Ureter (tissue), 1 donor: ENCODE data around the gene MOCS3. TPM values are rescaled to one million over a fixed set of nuclear protein-coding genes. Genes with fewer than 3 reads are reported as not detected.
A peak's percentile ranks its signal among the peaks of the same experiment; 100 is the strongest.

Source experiments
- DNase-seq: peaks from one replicate; pipeline ENCODE4 v3.0.0-alpha.2; 2020; ENCODE audit warnings: low spot score
- total RNA-seq: library from RNA; stranded (reverse); gene quantifications from one replicate; pipeline ENCODE4 v1.2.4, GENCODE V29; 2023
- donor health status: DM: yes; HTN: yes; CAD: no.

MOCS3 gene
- total RNA-seq, 1 donor from 2014 or later, result 6.5 TPM

DNA sequence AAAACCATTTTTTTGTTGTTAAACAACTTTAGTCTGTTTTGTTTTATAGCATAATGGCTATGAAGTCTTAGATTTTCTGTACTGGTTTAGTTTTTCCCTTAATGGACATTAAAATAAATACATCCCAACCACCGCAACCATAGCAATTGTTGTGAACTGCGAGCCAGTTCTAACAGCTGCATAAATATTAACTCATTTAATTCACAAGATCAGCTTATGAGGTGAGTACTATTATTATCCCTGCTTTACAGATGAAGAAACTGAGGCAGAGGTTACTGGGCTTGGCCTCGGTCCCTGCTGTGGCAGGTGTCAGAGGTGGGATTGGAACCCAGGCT is 23.1 kb downstream of the MOCS3 start:
- DNase-seq, result no peak

DNA sequence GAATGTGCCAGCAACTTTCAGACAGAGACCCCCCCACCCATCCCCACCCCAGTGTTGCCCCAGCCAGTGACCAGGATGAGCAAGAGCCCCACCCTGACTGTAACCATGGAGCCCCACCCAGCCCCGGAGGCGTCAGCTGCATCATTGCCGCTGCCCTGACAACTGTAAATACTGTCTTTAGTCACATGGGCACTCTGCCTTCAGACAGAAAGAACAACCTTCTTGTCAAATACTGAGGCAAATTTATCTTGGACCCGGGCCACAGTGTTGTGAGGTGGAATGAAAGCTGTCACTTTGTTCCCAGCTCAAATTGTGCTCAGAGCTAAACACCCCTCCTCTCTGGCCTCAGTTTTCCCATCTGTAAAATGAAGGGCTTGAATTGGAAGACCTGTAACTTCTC is 23.7 kb downstream of the MOCS3 start:
- no peak for DNase-seq

DNA sequence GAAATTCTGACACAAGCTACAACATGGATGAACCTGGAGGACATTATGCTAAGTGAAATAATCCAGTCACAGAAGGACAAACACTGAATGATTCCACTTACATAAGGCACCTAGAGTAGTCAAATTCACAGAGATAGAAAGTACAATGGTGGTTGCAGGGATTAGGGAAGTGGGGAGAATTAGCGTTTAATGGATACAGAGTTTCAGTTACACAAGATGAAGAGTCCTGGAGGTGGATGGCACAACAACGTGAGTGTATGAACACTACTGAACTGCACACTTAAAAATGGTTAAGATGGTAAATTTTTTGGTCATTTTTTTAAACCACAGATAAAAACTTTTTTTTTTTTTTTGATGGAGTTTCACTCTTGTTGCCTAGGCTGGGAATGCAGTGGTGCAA is 24.7 kb downstream of the MOCS3 start:
- no peak for DNase-seq

DNA sequence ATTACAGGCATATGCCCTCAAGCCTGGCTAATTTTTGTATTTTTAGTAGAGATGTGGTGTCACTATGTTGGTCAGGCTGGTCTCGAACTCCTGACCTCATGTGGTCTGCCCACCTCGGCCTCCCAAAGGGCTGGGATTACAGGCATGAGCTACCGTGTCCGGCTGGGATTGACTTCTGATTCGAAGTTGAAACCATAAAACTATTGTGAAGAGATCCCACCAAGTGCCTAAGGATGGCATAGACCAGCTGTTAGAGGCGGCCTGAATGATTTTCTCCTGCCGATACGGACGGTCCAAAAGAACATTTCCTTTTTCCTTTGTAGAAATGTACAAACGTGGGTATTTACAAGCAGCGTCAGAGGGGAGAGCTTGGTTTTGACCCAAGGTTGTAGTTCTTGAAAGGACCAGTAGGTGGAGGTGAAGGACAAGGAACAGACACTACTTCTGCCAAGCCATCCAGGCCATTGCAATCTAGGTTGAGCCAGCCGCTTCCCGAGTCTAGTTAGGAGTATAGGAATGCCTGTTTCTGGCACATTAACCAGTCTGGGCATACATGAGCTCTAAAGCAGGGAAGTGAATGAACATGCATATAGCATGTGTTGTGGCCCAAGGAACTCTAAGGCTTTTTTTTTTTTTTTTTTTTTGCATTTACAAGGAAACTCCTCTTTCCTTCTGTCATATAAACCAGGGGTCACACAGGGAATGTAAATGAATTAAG is 29.0 kb downstream of the MOCS3 start:
- DNase-seq, result peak; percentile 86

DNA sequence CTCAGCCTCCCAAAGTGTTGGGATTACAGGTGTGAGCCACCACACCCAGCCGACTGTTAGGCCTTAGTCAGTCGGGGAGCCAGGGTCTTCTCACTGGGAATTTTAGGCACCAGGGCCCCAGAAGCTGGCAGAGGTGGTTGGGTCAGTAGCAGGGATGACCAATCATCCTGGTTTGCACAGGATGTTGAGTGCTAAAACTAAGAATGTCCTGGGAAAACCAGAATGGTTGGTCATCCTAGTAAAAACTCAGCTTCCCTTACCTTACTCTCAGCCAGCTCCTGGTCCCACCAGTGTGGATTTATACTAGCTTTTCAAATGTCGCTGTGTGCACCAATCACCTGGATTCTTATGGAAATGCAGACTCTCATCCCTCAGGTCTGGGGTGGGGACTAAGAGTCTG is 32.5 kb downstream of the MOCS3 start:
- no peak for DNase-seq

DNA sequence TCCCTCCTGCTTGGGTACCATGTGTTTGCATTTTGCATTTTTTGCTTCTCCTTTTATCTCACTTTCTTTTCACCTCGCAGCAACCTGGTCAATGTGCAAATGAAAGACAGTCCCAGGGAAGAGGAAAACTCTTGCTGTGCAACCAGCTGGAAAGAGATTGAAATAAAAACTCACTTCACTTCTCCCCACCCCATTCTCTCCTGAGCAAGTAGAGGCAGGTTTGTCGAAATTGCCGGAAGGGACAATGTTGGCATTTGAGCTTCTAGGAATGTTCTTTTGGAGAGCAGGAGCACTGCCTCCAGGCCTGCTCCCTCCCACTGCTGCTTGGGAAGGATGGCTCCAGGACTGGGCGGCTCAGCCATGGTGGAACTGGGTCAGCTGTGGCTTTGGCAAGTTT is 33.7 kb downstream of the MOCS3 start:
- peak; percentile 51 for DNase-seq

DNA sequence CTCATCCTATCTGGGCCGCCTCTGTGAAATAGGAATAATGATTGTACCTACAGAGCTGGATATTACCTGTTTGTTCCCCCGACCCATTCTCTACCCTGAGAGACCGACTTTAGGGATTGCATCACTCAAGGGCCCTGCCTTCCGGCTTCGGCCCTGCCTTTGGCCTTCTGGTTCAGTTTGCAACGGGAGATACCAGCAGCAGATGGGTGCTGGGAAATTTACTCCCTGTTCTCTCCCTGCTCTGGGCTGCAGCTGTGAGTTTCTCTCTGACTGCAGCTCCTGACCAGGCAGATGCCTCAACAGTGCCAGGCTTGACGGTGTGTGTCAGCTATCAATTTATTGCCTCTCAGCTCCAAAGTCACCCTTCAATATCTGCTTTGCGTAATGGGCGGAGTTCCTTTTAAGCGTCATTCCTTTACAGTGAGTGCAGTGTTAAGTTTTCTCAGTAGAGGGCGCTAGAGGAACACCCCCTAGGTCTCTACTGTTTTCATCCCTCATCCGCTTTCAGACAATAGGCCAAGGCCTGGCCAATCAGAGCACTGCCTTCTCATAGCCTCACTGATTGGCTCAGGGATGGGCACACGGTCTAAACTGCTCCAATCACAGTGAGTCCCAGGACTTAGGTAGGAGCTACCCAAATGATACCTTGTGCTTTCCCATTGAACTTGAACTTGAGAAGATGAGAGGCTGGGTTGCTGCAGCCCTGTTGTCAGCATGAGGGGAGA is 34.3 kb downstream of the MOCS3 start:
- no peak for DNase-seq

DNA sequence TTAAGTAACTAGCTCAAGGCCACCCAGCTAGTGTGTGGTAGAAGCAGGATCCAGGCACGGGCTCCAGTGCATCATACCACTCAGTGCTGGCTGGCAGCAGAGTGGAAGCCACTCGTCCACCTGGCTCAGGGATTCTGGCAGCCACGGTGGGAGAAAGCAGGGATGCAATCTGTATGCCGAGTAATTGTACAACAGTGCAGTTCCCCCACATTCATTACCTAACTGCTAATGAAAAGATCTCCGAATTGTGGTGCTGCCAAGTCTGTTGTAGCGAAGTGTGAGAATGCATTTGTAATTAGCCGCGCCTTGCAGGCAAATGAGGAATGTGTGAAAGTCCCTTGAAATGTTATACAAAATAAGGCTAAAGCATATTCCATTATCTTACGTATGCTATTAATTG is 35.3 kb downstream of the MOCS3 start:
- no peak for DNase-seq

DNA sequence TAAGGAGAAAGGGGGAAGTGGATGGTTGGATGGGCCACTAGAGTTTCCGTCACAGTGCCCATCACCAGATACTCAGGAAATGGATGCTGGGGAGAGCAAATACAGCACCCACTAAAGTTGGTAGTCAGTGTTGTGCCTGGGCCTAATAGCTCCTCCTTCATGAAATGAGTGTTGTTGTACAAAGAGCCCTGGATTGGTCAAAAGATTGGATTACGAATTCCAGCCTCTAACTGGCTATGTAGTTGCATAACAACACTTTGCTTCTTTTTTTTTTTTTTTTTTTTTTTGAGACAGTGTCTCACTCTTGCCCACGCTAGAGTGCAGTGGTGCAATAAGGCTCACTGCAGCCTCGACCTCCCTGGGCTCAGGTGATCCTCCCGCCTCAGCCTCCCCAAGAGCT is 36.9 kb downstream of the MOCS3 start:
- DNase-seq, result no peak

DNA sequence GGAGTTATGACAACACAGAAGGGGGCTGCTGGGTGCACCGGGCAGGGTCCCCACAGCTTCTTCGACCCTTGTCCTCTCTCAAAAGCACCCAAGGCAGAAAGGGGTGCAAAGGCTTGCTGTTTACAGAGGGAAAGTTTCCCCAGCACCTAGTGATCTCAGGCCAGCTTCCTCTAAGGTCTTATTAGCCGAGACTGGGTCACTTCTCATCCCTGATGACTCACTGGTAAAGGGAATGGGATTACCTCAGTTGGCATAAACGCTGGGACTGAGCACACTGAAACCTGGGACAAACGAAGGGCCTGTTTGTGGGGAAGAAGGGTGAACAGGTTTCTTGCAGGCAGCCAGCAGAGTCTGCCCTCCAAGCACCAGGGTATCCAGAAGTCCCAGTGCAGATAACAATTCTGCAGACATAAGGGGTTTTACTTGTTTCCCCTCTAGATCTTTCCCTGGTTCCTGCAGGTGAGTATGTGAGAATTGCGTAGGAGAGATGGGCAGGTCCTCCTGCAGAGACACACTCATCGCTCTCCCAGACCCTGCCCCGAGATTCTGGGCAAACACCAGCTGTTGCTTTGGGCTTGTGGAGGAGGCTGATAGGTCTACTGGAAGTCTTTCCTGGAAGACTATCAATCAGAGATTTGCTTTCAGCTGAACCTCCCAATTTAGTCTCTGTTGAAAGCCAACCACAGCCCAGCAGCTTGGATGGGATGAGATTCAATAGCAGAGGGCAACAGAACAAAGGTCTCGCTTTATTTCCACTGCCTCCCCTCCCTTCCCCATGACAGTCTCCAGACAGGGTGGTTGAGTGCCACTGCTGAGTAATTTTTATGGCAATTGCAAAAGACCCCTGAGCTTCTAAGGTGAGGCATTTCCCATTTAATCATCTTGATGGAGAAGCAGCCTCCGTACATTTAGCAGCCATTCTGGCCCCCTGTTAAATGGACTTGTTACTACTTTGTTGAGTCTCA is 38.6 kb downstream of the MOCS3 start:
- DNase-seq, result no peak

DNA sequence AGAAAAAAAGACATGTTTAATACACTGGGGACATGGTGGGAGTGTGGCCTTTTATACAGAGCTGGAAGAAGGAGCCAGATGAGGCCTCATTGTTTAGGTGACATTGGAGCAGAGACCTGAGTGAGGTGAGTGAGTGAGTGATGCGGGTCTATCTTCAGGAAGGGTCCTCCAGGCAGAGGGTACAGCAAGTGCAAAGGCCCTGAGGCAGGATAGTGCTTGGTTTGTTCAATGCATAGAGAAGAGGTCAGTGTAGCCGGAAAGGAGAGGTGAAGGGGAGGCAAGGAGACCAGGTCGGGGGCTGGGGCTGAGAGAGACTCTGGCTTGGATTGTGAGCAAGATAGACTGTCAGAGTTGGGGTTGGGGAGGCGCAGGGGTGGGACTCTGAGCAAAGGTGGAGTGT is 40.7 kb downstream of the MOCS3 start:
- DNase-seq, result no peak

DNA sequence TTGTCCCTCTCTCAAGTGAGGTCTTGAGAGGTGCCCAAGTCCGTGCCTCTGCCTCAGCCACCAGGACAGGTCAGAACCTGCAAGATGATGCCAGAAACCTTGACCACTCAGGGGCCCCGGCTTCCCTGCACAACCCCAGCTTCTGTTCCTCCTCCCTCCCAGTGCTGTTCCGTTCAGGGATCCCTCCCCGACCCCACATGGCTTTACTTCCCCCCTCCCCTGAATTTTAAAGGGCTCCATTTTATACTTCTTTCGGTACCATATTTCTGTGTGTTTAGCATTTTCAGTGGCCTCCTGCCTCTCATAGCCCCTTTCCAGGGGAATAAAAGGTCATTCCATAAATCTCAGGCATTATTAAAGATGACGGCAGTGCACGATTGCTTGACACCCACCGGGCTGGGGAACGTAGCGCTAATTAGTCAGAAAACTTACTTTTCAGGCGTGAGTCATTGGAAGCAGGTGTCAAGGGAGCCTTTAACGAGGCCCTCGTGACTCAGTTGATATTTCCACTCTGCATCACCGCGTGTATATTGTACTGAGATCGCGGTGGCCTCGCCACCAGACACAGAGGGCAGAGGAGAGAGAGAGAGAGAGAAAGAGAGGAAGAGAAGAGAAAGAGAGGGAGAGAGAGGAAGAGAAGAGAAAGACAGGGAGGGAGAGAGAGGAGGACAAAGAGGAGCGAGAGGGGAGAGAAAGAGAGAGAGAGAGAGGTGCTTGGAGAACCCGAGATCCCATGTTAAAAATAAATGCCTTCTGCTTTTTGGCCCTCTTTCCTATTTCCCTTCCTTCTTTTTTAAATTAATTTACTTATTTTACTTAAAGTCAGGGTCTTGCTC is 43.0 kb downstream of the MOCS3 start:
- DNase-seq, result no peak

DNA sequence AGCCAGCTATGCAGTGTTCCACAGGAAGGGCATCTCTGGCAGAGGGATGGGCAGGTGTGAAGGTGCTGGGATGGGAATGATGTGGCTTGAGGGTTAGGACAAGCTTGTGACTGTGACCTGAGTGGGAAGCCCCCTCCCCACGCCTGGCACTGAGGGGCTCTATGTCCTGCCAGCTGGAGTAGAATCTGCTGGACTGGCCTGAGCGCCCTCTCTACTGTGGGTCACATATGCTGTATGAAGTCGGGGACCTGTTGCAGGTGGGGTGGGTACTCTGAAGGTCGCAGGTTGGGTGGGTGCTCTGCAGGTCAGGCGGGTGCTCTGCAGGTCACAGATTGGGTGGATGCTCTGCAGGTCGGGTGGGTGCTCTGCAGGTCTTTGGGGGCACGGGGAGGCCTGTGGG is 44.0 kb downstream of the MOCS3 start:
- DNase-seq, result no peak

DNA sequence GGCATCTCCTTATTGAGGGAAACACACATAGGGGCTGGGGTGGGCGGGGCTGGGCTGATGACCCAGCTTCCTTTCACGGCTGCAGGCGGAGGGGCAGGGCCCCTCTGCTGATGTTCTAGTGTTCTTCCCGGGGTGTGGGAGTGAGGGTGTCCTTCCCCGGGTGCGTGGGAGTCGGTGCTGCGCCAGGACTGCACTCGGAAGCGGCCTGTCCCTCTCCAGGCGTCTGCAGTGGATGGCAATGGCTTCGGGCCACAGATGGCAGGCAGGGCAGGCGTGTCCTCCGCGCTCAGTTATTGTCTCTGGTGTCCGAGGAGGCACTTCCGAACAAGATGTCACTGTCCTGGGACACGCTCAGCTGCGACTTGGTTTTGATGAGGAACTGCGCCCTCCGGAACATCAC is 45.1 kb downstream of the MOCS3 start:
- no peak for DNase-seq

DNA sequence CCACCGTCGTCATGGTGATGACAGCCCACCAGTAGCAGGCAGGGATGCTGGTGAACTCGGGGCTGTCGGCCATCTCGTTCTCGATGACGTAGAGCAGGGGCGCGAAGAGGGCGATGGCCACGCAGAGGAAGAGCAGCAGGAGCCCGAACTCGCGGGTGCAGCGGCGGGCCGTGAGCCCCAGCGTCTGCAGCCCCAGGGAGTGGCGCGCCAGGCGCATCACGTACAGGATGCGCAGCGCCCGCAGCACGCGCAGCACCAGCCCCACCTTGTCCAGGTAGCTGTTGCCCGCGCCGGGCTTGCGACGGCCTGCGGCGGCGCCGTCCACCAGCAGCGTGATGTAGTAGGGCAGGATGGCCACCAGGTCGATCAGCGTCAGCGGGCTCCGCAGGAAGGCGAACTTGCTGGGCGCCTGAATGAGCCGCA is 45.7 kb downstream of the MOCS3 start:
- DNase-seq, result no peak

DNA sequence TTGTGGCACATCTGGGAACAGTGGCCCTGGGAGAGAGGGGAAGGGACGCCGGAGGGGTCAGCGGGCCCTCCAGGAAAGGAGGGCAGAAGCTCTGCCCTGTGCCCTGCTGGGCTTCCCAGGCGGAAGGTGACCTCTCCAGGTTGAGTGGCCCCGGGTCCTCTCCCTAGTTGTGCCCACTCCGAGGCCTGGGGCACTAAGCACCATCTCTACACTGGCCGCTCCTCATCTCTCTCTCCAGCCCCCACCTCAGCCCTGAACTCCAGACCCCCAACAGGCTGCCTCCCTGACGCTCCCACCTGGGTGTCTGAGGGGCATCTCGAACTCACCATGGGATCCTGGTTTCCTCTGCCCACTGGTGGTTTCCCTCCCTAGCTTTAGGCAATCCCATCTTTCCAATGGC is 46.2 kb downstream of the MOCS3 start:
- DNase-seq, result no peak

DNA sequence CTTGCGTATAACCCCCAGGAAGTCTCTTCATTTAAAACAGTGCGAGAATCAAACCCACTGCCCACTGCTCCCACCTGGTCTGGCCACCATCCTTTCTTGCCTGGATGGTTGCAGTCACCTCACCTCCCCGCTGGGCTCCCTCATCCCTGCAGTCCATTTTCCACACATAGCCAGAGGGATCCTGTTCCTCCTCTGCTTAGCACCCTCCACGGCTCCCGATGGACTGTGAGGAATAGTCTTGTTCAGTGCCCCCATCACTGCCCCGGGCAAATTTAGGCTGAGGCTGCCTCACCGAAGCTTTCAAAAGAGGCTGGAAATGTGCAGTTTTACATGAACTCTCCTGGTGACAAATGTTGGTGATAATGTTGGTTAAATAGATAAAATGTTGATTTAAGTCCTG is 46.6 kb downstream of the MOCS3 start:
- no peak for DNase-seq

DNA sequence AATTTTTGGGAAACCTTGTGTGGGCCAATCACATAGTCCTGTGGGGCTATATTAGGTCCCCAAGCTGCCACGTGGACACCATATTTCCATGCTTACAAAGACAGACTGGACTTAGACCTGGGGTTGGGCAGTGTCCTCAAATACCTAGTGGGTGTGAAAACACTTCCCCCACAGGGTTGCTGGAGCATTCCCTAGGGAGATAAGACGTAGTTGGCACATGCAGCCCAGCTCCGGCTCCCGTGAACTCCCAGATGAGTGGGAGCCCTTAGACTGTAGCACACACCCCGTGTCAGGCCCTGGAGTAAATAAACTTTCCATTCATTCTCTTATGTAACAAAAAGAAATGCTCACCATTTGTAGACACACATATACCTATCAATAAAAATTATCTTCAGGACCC is 50.1 kb downstream of the MOCS3 start:
- DNase-seq, result no peak

DNA sequence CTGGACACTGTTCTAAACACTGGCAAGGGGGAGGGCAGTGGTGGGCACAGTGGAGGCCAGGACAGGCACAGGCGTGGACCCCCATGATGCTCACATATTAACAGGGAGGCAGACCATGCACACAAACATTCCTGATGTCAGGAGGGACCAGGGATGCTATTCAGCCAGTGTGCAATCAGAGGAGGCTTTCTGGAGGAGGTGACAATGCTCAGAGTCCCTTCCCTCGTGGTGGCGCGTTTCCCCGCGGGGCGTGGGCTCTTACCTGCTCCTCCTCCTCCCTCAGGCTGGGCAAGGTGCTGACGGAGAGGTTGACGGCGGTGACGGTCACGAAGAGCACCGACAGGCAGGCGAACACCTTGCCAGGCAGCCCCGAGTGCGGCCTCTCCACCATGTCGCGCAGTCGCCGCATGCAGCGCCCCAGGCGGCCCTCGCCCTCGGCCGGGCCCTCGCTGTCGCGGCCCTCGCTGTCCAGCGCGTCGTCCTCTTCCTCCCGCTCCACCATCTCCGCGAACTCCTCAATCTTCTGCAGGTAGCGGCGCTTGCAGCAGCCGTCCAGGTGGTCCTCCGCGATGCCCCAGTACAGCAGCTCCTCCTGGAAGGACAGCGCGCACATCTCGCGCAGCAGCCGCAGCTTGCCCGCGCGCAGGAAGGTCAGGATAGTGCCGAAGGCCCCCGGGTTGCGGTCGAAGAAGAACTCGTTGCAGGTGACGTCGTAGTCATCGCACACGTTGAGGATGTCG is 50.9 kb downstream of the MOCS3 start:
- DNase-seq, result no peak

DNA sequence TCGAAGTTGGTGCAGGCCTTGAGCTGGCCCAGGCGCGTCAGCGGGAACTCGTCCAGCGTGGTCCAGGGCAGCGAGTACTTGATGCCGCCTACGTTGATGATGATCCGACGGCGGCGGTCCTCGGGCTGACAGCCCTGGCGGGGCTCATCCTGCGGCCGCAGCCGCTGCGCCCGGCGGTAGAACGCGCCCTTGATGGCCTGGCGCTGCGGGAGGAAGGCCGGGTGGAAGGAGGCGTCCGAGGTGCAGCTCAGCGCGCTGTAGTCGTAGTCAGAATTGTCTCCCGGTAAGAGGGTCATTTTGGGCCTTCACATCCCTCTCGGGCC is 51.4 kb downstream of the MOCS3 start:
- DNase-seq, result no peak

DNA sequence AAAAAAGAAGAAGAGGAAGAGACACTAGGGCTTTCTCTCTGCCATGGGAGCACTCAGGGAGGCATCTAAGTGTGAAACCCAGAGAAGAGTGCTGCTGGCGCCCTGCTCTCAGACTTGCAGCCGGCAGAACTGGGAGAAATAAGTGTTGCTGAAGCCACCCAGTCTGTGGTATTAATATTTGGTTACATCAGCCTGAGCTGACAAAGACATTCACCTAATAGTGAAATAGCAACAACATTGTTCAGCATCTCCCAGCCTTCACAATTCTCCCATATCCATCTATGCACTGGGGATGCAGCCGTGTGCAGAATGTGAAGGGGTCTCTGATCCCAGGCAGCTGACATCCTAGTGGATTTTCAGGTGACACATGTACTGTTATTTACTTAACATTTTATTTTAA is 52.3 kb downstream of the MOCS3 start:
- DNase-seq, result no peak
